Limb (tissue), 2 donors: ENCODE results near the gene CACNA2D3.

ENCODE experiments used
- DNase-seq, 2 donors: peaks; one replicate each; pipeline ENCODE4 v3.0.0-alpha.2; 2016; ENCODE audit errors: extremely low spot score in 2 of 2

The CACNA2D3 gene

GRCh38 chr3:54214845-54215244 lies 92.5 kb downstream of the CACNA2D3 start:
- no peak for DNase-seq

GRCh38 chr3:54215521-54215920 lies 93.2 kb downstream of the CACNA2D3 start:
- no peak for DNase-seq

- no peak for DNase-seq
These were observed 95.5 kb downstream of the CACNA2D3 start for GRCh38 chr3:54217828-54218227.

- no peak for DNase-seq
These were observed 100.0 kb downstream of the CACNA2D3 start for GRCh38 chr3:54222316-54222715.

- no peak for DNase-seq
These were observed 100.7 kb downstream of the CACNA2D3 start for GRCh38 chr3:54223063-54223462.

GRCh38 chr3:54225841-54226528 lies 103.6 kb downstream of the CACNA2D3 start:
- no peak for DNase-seq

- DNase-seq = no peak
These were observed 106.5 kb downstream of the CACNA2D3 start for GRCh38 chr3:54228806-54229205.

- DNase-seq = no peak
These were observed 110.3 kb downstream of the CACNA2D3 start for GRCh38 chr3:54232618-54233017.

GRCh38 chr3:54235998-54236397 lies 113.6 kb downstream of the CACNA2D3 start:
- DNase-seq = no peak

GRCh38 chr3:54237109-54237508 lies 114.8 kb downstream of the CACNA2D3 start:
- no peak for DNase-seq

- DNase-seq = no peak
These were observed 115.6 kb downstream of the CACNA2D3 start for GRCh38 chr3:54237788-54238502.

- DNase-seq = no peak
These were observed 118.0 kb downstream of the CACNA2D3 start for GRCh38 chr3:54240309-54240708.

- no peak for DNase-seq
These were observed 120.9 kb downstream of the CACNA2D3 start for GRCh38 chr3:54243056-54243931.

GRCh38 chr3:54243960-54244682 lies 121.8 kb downstream of the CACNA2D3 start:
- DNase-seq = no peak

GRCh38 chr3:54251705-54252104 lies 129.4 kb downstream of the CACNA2D3 start:
- DNase-seq = no peak

GRCh38 chr3:54257125-54257720 lies 134.9 kb downstream of the CACNA2D3 start:
- DNase-seq = no peak

- peak in 1 of 2 donors; percentile 57 for DNase-seq
These were observed 137.3 kb downstream of the CACNA2D3 start for GRCh38 chr3:54259636-54260035.

- no peak for DNase-seq
These were observed 138.8 kb downstream of the CACNA2D3 start for GRCh38 chr3:54261141-54261540.

- DNase-seq = no peak
These were observed 140.2 kb downstream of the CACNA2D3 start for GRCh38 chr3:54262541-54262940.

- no peak for DNase-seq
These were observed 140.6 kb downstream of the CACNA2D3 start for GRCh38 chr3:54262946-54263345.

GRCh38 chr3:54264050-54264449 lies 141.7 kb downstream of the CACNA2D3 start:
- no peak for DNase-seq
